WTC11 (cell line): Measurements from ENCODE around the gene LINC00237. TPM values are rescaled to one million over a fixed set of nuclear protein-coding genes. Genes with fewer than 3 reads are reported as not detected.

Source experiments
- AFF4 ChIP-seq: sonication (generic); formaldehyde crosslinking; IDR thresholded peaks from 2 replicates; pipeline ENCODE4 v1.8.1; 2023; ENCODE audit warnings: mild to moderate bottlenecking, missing genetic modification reagents, borderline replicate concordance
- EMX1 ChIP-seq: fragments of 250-450 bp; sonication (Bioruptor Pico); IDR thresholded peaks from 2 replicates; pipeline ENCODE4 v1.8.0; 2021; ENCODE audit warnings: mild to moderate bottlenecking
- GTF2I ChIP-seq: fragments of 250-450 bp; sonication (Bioruptor Pico); conservative IDR thresholded peaks from 2 replicates; pipeline ENCODE4 v1.4.0; 2021; ENCODE audit warnings: mild to moderate bottlenecking
- PRDM15 ChIP-seq: sonication (generic); formaldehyde crosslinking; IDR thresholded peaks from 2 replicates; pipeline ENCODE4 v1.8.0; 2022; ENCODE audit warnings: missing genetic modification reagents
- PREB ChIP-seq: sonication (generic); formaldehyde crosslinking; IDR thresholded peaks from 2 replicates; pipeline ENCODE4 v1.8.1; 2022; ENCODE audit warnings: mild to moderate bottlenecking, missing genetic modification reagents, moderate library complexity, borderline replicate concordance
- STAT6 ChIP-seq: sonication (generic); formaldehyde crosslinking; conservative IDR thresholded peaks from 2 replicates; pipeline ENCODE4 v1.8.1; 2023; ENCODE audit warnings: mild to moderate bottlenecking, low read depth, missing genetic modification reagents, moderate library complexity
- USF1 ChIP-seq: sonication (generic); formaldehyde crosslinking; IDR thresholded peaks from 2 replicates; pipeline ENCODE4 v1.8.0; 2022; ENCODE audit warnings: mild to moderate bottlenecking, missing genetic modification reagents
- ZNF219 ChIP-seq: sonication (generic); formaldehyde crosslinking; IDR thresholded peaks from 2 replicates; pipeline ENCODE4 v1.8.0; 2023; ENCODE audit warnings: missing genetic modification reagents, mild to moderate bottlenecking, borderline replicate concordance
- total RNA-seq: library from RNA; stranded (reverse); gene quantifications from 3 replicates; pipeline ENCODE4 v1.2.3, GENCODE V29; 2021
- TF ChIP-seq, protein P1 (sequence below): sonication (generic); formaldehyde crosslinking; IDR thresholded peaks from 2 replicates; pipeline ENCODE4 v1.8.0; 2022; ENCODE audit warnings: mild to moderate bottlenecking, missing genetic modification reagents
- TF ChIP-seq, protein P2 (sequence below): sonication (generic); formaldehyde crosslinking; IDR thresholded peaks from 2 replicates; pipeline ENCODE4 v1.8.1; 2022; ENCODE audit warnings: mild to moderate bottlenecking, moderate library complexity, missing genetic modification reagents
- TF ChIP-seq, protein P3 (sequence below): sonication (generic); formaldehyde crosslinking; IDR thresholded peaks from 2 replicates; pipeline ENCODE4 v1.8.1; 2022; ENCODE audit warnings: low read depth, mild to moderate bottlenecking, moderate library complexity, missing genetic modification reagents, borderline replicate concordance
- TF ChIP-seq, protein P4 (sequence below): sonication (generic); formaldehyde crosslinking; IDR thresholded peaks from 2 replicates; pipeline ENCODE4 v1.8.0; 2022; ENCODE audit warnings: mild to moderate bottlenecking, missing genetic modification reagents

Gene LINC00237
- total RNA-seq, 1 experiment from 2014 or later: 3.1 TPM

DNA sequence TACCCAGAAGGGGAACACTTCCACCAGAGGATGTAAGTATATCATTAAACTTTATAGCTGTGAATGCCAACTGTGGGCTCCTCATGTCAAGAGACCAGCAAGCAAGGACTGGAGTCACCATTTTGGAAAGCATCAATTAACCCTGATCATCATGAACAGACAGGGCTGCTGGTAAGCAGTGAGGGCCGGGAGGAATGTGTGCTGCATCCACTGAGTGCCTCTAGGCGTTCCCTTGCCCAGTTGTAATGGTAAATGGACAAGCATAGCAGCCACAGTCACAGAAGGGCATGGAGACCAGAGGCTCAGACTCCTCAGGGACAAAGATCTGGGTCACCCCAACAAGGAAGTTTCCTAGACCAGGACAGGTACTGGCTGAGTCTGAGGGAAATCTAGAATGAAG lies 23.6 kb downstream of the LINC00237 start (continued):
- TF ChIP-seq AFF4 (no peak), GTF2I (CRISPR knock-in tag) (no peak), PRDM15 (CRISPR knock-in tag) (no peak), PREB (CRISPR knock-in tag) (no peak), USF1 (CRISPR knock-in tag) (no peak), STAT6 (no peak), ZNF219 (CRISPR knock-in tag) (no peak), EMX1 (CRISPR knock-in tag) (no peak)
- TF ChIP-seq, protein P1, sequence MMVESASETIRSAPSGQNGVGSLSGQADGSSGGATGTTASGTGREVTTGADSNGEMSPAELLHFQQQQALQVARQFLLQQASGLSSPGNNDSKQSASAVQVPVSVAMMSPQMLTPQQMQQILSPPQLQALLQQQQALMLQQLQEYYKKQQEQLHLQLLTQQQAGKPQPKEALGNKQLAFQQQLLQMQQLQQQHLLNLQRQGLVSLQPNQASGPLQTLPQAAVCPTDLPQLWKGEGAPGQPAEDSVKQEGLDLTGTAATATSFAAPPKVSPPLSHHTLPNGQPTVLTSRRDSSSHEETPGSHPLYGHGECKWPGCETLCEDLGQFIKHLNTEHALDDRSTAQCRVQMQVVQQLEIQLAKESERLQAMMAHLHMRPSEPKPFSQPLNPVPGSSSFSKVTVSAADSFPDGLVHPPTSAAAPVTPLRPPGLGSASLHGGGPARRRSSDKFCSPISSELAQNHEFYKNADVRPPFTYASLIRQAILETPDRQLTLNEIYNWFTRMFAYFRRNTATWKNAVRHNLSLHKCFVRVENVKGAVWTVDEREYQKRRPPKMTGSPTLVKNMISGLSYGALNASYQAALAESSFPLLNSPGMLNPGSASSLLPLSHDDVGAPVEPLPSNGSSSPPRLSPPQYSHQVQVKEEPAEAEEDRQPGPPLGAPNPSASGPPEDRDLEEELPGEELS (CRISPR knock-in tag): no peak
- TF ChIP-seq, protein P2, sequence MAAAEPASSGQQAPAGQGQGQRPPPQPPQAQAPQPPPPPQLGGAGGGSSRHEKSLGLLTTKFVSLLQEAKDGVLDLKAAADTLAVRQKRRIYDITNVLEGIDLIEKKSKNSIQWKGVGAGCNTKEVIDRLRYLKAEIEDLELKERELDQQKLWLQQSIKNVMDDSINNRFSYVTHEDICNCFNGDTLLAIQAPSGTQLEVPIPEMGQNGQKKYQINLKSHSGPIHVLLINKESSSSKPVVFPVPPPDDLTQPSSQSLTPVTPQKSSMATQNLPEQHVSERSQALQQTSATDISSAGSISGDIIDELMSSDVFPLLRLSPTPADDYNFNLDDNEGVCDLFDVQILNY (CRISPR knock-in tag): no peak
- TF ChIP-seq, protein P3, sequence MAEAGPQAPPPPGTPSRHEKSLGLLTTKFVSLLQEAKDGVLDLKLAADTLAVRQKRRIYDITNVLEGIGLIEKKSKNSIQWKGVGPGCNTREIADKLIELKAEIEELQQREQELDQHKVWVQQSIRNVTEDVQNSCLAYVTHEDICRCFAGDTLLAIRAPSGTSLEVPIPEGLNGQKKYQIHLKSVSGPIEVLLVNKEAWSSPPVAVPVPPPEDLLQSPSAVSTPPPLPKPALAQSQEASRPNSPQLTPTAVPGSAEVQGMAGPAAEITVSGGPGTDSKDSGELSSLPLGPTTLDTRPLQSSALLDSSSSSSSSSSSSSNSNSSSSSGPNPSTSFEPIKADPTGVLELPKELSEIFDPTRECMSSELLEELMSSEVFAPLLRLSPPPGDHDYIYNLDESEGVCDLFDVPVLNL (CRISPR knock-in tag): no peak
- TF ChIP-seq, protein P4, sequence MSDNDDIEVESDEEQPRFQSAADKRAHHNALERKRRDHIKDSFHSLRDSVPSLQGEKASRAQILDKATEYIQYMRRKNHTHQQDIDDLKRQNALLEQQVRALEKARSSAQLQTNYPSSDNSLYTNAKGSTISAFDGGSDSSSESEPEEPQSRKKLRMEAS (CRISPR knock-in tag): no peak
